HepG2 (cell line): ENCODE results near the gene PDGFA. TPM values are rescaled to one million over a fixed set of nuclear protein-coding genes. Genes with fewer than 3 reads are reported as not detected.
A peak's percentile ranks its signal among the peaks of the same experiment; 100 is the strongest.

Experiments used
- FOXC1 ChIP-seq: sonication (generic); formaldehyde crosslinking; IDR thresholded peaks from 2 replicates; pipeline ENCODE4 v1.8.0; 2022; ENCODE audit warnings: mild to moderate bottlenecking, missing genetic modification reagents, borderline replicate concordance
- GABPA ChIP-seq, 2 experiments: IDR thresholded peaks; 2 replicates each; pipeline ENCODE4 v1.6.1; 2011 to 2016; ENCODE audit warnings: low read depth in 2 of 2, low read length in 1 of 2, missing biosample characterization in 1 of 2, missing genetic modification characterization in 1 of 2
- GATAD2A ChIP-seq: IDR thresholded peaks from 2 replicates; pipeline ENCODE4 v1.6.1; 2016
- NFIB ChIP-seq: sonication (generic); formaldehyde crosslinking; IDR thresholded peaks from 2 replicates; pipeline ENCODE4 v1.9.0; 2021; ENCODE audit warnings: missing genetic modification reagents, mild to moderate bottlenecking, borderline replicate concordance
- RFXANK ChIP-seq: IDR thresholded peaks from 2 replicates; pipeline ENCODE4 v1.6.1; 2016
- RFXAP ChIP-seq: sonication (generic); formaldehyde crosslinking; IDR thresholded peaks from 2 replicates; pipeline ENCODE4 v1.4.0; 2020; ENCODE audit warnings: missing genetic modification reagents, borderline replicate concordance
- SATB2 ChIP-seq: sonication (generic); formaldehyde crosslinking; IDR thresholded peaks from 2 replicates; pipeline ENCODE4 v1.5.0; 2020; ENCODE audit warnings: missing genetic modification reagents
- SYNCRIP ChIP-seq: fragments of 200-400 bp; formaldehyde crosslinking; IDR thresholded peaks from 2 replicates; pipeline ENCODE4 v1.6.1; 2018; ENCODE audit warnings: mild to moderate bottlenecking, low read depth, low read length; ENCODE audit not compliant: insufficient read depth
- UBTF ChIP-seq: sonication (generic); formaldehyde crosslinking; IDR thresholded peaks from 2 replicates; pipeline ENCODE4 v1.4.0; 2020; ENCODE audit warnings: mild to moderate bottlenecking, missing genetic modification reagents
- ZBTB10 ChIP-seq: sonication (generic); formaldehyde crosslinking; IDR thresholded peaks from 2 replicates; pipeline ENCODE4 v1.4.0; 2020; ENCODE audit warnings: missing genetic modification reagents, borderline replicate concordance
- ZEB1 ChIP-seq: IDR thresholded peaks from 2 replicates; pipeline ENCODE4 v1.6.1; 2012; ENCODE audit warnings: mild to moderate bottlenecking, low read depth, inconsistent platforms; ENCODE audit not compliant: insufficient replicate concordance
- ZNF407 ChIP-seq: sonication (generic); formaldehyde crosslinking; IDR thresholded peaks from one replicate; pipeline ENCODE4 v1.5.1; 2020; ENCODE audit warnings: mild to moderate bottlenecking, missing genetic modification reagents; ENCODE audit errors: not compliant biosample characterization
- ZNF747 ChIP-seq: sonication (generic); formaldehyde crosslinking; IDR thresholded peaks from 2 replicates; pipeline ENCODE4 v1.8.1; 2023; ENCODE audit warnings: missing genetic modification reagents, mild to moderate bottlenecking, borderline replicate concordance
- polyA plus RNA-seq, 8 experiments: library from polyadenylated mRNA; depleted of rRNA in 3 of 8; stranded (reverse) in 7 of 8; unstranded in 1 of 8; fragments of >200 nt; fragmentation: Illumina TruSeq in 4 of 8; extraction: Trizol in 4 of 8; gene quantifications; 2 replicates each; pipeline versions ENCODE4 v1.2.1 to v1.2.3, GENCODE V29; 2011 to 2016; ENCODE audit warnings: low read depth in 4 of 8, missing spikeins in 1 of 8, mixed read lengths in 1 of 8; ENCODE audit not compliant: insufficient read depth in 1 of 8
- total RNA-seq, 5 experiments: library from RNA; depleted of rRNA; stranded (reverse); fragments of >200 nt; fragmentation: Illumina TruSeq; extraction: Trizol; gene quantifications; 2 replicates each; pipeline ENCODE4 v1.2.3, GENCODE V29; 2016; ENCODE audit warnings: low read depth in 1 of 5
- TF ChIP-seq, protein P1 (sequence below): sonication (generic); formaldehyde crosslinking; conservative IDR thresholded peaks from 2 replicates; pipeline ENCODE4 v1.4.0; 2020; ENCODE audit warnings: missing genetic modification reagents

PDGFA gene
- total and polyA plus RNA-seq, 2 of the 13 experiments (the other 11 are each of a cell fraction or from before 2014, with no cell fraction given): 1.5 to 3.4 TPM

GRCh38 chr7:471866-472639 is 47.6 kb downstream of the PDGFA start (continued):
- no peak for TF ChIP-seq NFIB (CRISPR knock-in tag)
- peak; percentile 29 for TF ChIP-seq ZEB1
- no peak for TF ChIP-seq SATB2
- TF ChIP-seq GABPA (IDR thresholded peaks at IDR 0.05; ENCODE audit: low read depth, low read length): no peak
- TF ChIP-seq GABPA (CRISPR knock-in tag; IDR thresholded peaks at IDR 0.05; ENCODE audit: low read depth): peak; percentile 75; the same call in 1 of the 2 replicates
- peak; percentile 84 for TF ChIP-seq GATAD2A (CRISPR knock-in tag)
- peak; percentile 77 for TF ChIP-seq ZNF407 (CRISPR knock-in tag)
- TF ChIP-seq SYNCRIP: no peak
- no peak for TF ChIP-seq ZBTB10
- TF ChIP-seq ZNF747 (CRISPR knock-in tag): 0 out of 2 replicates have a peak, but pooled peaks have one; percentile 40
- TF ChIP-seq, protein P1, sequence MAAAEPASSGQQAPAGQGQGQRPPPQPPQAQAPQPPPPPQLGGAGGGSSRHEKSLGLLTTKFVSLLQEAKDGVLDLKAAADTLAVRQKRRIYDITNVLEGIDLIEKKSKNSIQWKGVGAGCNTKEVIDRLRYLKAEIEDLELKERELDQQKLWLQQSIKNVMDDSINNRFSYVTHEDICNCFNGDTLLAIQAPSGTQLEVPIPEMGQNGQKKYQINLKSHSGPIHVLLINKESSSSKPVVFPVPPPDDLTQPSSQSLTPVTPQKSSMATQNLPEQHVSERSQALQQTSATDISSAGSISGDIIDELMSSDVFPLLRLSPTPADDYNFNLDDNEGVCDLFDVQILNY (CRISPR knock-in tag): no peak
- no peak for TF ChIP-seq RFXAP
- TF ChIP-seq FOXC1: no peak
- no peak for TF ChIP-seq RFXANK (CRISPR knock-in tag)
- TF ChIP-seq UBTF (CRISPR knock-in tag): no peak; the same call in 1 of the 2 replicates
